ENCODE data around the gene CUL2. TPM values are rescaled to one million over a fixed set of nuclear protein-coding genes. Genes with fewer than 3 reads are reported as not detected.
"Not testable (repeated sequence)": the region's sequence is repeated elsewhere in the genome, so short reads cannot be mapped to it uniquely, and the experiment has no call there.

The CUL2 gene
- total RNA-seq, 1 experiment from 2014 or later = 36.1 TPM

- Histone ChIP-seq H3K36me3 (ENCODE audit: control insufficient read depth in 1 of 2, insufficient read depth in 2 of 2, low read length in 2 of 2) (no peaks in the 10 kb centered on the region), H3K9me2 (ENCODE audit: insufficient read depth) (no peaks in the 10 kb centered on the region), H3K9ac (ENCODE audit: low read length) (no peak overlapping the region), H3K27ac (ENCODE audit: low read depth, low read length) (no peak overlapping the region), H3K4me2 (ENCODE audit: low read length) (no peak overlapping the region), H3K9me3 (ENCODE audit: control insufficient read depth in 1 of 2, insufficient read depth in 1 of 2, low read depth in 1 of 2, low read length in 2 of 2) (no peaks in the 10 kb centered on the region; a peak in 1 of 4 replicates), H4K20me1 (ENCODE audit: insufficient read depth) (no peaks in the 10 kb centered on the region), H3K27me3 (ENCODE audit: insufficient read depth, low read length) (no peaks in the 10 kb centered on the region), H3K4me1 (ENCODE audit: control insufficient read depth in 1 of 2, insufficient read depth in 2 of 2, low read length in 2 of 2) (no peaks in the 10 kb centered on the region), H3K79me2 (ENCODE audit: insufficient read depth, low read length) (no peaks in the 10 kb centered on the region), H3K4me3 (replicated peaks in 1 of 2; ENCODE audit: low read depth in 1 of 2, low read length in 2 of 2) (no peak overlapping the region), H2AFZ (ENCODE audit: low read depth, low read length, poor library complexity, severe bottlenecking) (no peak overlapping the region)
- ChIA-PET CTCF (no interaction called here), POLR2A (no interaction called here), RAD21 (ENCODE audit: low non-redundant PET in 1 of 2, low total read pairs in 2 of 2, uncharacterized antibody in 2 of 2, unreplicated experiment in 2 of 2) (no interaction called here)
- intact Hi-C loops (cut with micrococcal nuclease) = no loop called here
- ATAC-seq (no peak), DNase-seq (ENCODE audit: low read depth, low spot score) (no peak)
- BruUV-seq (replicated peaks) = no TSS peak
- TF ChIP-seq CBX3 (IDR thresholded peaks at IDR 0.05; ENCODE audit: low read depth) (no peak), MAX (IDR thresholded peaks at IDR 0.05) (no peak), TCF7L2 (IDR thresholded peaks at IDR 0.05; ENCODE audit: borderline replicate concordance, extremely low read depth, insufficient read depth, insufficient read length) (no peak), EZH2 (IDR thresholded peaks at IDR 0.05) (no peak), SRF (IDR thresholded peaks at IDR 0.05; ENCODE audit: low read depth) (no peak), SP1 (IDR thresholded peaks at IDR 0.05; ENCODE audit: low read depth) (no peak), POLR2A (IDR thresholded peaks at IDR 0.05; ENCODE audit: borderline replicate concordance, extremely low read depth, insufficient read depth, insufficient read length) (no peak), JUND (IDR thresholded peaks at IDR 0.05) (no peak), FOSL1 (IDR thresholded peaks at IDR 0.05; ENCODE audit: low read depth) (no peak), ZBTB33 (IDR thresholded peaks at IDR 0.05; ENCODE audit: extremely low read depth, insufficient replicate concordance, low read length) (no peak), EGR1 (IDR thresholded peaks at IDR 0.05; ENCODE audit: low read depth) (no peak), ZFX (IDR thresholded peaks at IDR 0.05) (no peak), RAD21 (IDR thresholded peaks at IDR 0.05; ENCODE audit: low read depth) (no peak), CEBPB (IDR thresholded peaks at IDR 0.05; ENCODE audit: low read depth) (no peak), REST (IDR thresholded peaks at IDR 0.05; ENCODE audit: low read depth) (no peak)
Measured at GRCh38 chr10:34978080-34978479, 112.1 kb downstream of the CUL2 start.

- H3K36me3 ChIP-seq (ENCODE audit: control insufficient read depth in 1 of 2, insufficient read depth in 2 of 2, low read length in 2 of 2); intact Hi-C loops (cut with micrococcal nuclease): not testable (repeated sequence)
Measured at GRCh38 chr10:34976380-34976910, 113.7 kb downstream of the CUL2 start.

More at GRCh38 chr10:34976380-34976910, 113.7 kb downstream of the CUL2 start:
- H3K9me2 ChIP-seq (ENCODE audit: insufficient read depth); H3K27me3 ChIP-seq (ENCODE audit: insufficient read depth, low read length); BruUV-seq (replicated peaks); ATAC-seq; H3K4me3 ChIP-seq (replicated peaks in 1 of 2; ENCODE audit: low read depth in 1 of 2, low read length in 2 of 2); H4K20me1 ChIP-seq (ENCODE audit: insufficient read depth); H2AFZ ChIP-seq (ENCODE audit: low read depth, low read length, poor library complexity, severe bottlenecking); H3K4me1 ChIP-seq (ENCODE audit: control insufficient read depth in 1 of 2, insufficient read depth in 2 of 2, low read length in 2 of 2); H3K79me2 ChIP-seq (ENCODE audit: insufficient read depth, low read length); DNase-seq (ENCODE audit: low read depth, low spot score); H3K9me3 ChIP-seq (ENCODE audit: control insufficient read depth in 1 of 2, insufficient read depth in 1 of 2, low read depth in 1 of 2, low read length in 2 of 2); CTCF ChIA-PET; RAD21 ChIA-PET (ENCODE audit: low non-redundant PET in 1 of 2, low total read pairs in 2 of 2, uncharacterized antibody in 2 of 2, unreplicated experiment in 2 of 2); H3K27ac ChIP-seq (ENCODE audit: low read depth, low read length); H3K4me2 ChIP-seq (ENCODE audit: low read length); H3K9ac ChIP-seq (ENCODE audit: low read length); POLR2A ChIA-PET: not testable (repeated sequence)

All from HCT116 (cell line).